NCI-H1930 (cell line): ENCODE data around the gene TAGLN.
"Not testable (repeated sequence)": the region's sequence is repeated elsewhere in the genome, so short reads cannot be mapped to it uniquely, and the experiment has no call there.

Experiments
- DNase-seq, 2 experiments: peaks; one replicate each; lab custom pipeline; 2025; lab: John Stamatoyannopoulos, UW

TAGLN gene

GRCh38 chr11:117180661-117181585 is 18.2 kb upstream of the TAGLN start:
- DNase-seq: peak; percentile 48 to 64

GRCh38 chr11:117181586-117182550 is 17.3 kb upstream of the TAGLN start:
- no peak for DNase-seq

- no peak for DNase-seq
Observed at GRCh38 chr11:117182551-117182935, 16.6 kb upstream of the TAGLN start.

GRCh38 chr11:117183178-117183577 is 16.0 kb upstream of the TAGLN start:
- not testable (repeated sequence) for DNase-seq

DNA sequence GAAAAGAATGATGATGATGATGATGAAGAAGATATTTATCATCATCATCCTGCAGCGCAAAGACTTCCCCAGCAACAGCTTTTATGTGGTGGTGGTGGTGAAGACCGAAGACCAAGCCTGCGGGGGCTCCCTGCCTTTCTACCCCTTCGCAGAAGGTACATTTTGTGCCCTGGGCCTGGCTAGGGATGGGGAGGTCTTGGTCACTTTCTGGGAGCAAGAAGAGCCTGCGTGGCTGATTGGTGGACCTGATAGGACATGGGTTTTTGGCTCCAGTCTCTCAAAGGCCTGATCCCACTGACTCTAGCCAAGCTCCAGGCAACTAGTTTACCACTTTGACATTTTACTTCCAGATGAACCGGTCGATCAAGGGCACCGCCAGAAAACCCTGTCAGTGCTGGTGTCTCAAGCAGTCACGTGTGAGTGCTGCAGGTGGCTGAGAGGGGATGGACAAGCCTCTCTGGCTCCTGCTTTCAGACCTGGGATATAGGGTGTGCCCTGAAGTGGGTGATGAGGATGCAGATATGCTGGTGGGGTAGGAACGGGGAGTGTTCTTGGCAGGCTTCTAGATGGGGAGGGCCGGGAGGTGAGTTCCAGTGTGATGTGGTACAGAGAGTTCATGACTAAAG is 15.3 kb upstream of the TAGLN start:
- no peak for DNase-seq

DNA sequence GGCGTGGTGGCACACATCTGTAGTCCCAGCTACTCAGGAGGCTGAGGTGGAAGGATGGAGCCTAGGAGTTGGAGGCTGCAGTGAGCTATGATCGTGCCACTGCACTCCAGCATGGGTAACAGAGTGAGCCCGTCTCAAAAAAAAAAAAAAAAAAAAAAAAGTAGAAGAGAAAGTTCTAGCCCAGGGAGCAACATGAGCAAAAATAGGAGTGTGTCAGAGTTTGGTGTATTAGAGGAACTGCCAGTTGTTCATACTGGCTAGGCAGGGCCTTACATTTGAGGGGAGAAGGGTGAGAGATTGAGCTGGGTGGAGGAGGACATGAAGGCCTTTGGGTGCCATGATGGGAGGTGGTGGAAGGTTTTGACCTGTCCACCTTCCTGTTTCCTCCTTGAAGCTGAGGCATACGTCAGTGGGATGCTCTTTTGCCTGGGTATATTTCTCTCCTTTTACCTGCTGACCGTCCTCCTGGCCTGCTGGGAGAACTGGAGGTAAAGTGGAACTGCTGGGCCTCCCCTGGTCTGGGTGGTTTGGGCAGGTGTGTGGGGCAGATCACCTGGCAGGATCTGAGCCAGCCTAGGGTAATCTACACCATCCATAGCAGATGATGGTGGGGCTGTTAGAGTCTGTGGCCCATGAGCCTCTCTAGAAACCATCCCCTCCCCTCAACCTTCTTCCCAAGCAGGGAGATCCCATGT is 13.3 kb upstream of the TAGLN start:
- DNase-seq: no peak

GRCh38 chr11:117186431-117186761 is 12.8 kb upstream of the TAGLN start:
- no peak for DNase-seq

- no peak for DNase-seq
Observed at GRCh38 chr11:117187007-117187406, 12.2 kb upstream of the TAGLN start.

DNA sequence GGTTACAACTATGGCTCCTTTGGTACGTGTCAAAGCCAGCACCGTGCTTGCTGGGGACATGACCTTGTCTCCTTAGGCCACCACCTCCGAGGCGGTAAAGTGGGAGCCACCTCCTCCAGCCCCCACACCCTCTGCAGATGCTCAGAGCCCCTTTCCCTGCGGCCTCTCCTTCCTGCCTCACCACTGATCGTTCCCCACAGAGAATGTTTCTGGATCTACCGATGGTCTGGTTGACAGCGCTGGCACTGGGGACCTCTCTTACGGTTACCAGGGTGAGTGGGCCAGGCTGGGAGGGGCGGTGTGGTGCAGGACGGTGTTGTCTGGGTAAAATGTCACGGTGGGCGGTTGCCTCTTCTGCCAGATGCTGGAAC is 11.8 kb upstream of the TAGLN start:
- no peak for DNase-seq

- DNase-seq: no peak
Observed at GRCh38 chr11:117187799-117188481, 11.2 kb upstream of the TAGLN start.

GRCh38 chr11:117188620-117189081 is 10.5 kb upstream of the TAGLN start:
- DNase-seq: no peak

- no peak for DNase-seq
Observed at GRCh38 chr11:117189191-117189940, 9.8 kb upstream of the TAGLN start.

- no peak for DNase-seq
Observed at GRCh38 chr11:117189941-117190544, 9.1 kb upstream of the TAGLN start.

- DNase-seq: no peak
Observed at GRCh38 chr11:117191680-117192400, 7.3 kb upstream of the TAGLN start.

- no peak for DNase-seq
Observed at GRCh38 chr11:117192401-117192875, 6.7 kb upstream of the TAGLN start.

DNA sequence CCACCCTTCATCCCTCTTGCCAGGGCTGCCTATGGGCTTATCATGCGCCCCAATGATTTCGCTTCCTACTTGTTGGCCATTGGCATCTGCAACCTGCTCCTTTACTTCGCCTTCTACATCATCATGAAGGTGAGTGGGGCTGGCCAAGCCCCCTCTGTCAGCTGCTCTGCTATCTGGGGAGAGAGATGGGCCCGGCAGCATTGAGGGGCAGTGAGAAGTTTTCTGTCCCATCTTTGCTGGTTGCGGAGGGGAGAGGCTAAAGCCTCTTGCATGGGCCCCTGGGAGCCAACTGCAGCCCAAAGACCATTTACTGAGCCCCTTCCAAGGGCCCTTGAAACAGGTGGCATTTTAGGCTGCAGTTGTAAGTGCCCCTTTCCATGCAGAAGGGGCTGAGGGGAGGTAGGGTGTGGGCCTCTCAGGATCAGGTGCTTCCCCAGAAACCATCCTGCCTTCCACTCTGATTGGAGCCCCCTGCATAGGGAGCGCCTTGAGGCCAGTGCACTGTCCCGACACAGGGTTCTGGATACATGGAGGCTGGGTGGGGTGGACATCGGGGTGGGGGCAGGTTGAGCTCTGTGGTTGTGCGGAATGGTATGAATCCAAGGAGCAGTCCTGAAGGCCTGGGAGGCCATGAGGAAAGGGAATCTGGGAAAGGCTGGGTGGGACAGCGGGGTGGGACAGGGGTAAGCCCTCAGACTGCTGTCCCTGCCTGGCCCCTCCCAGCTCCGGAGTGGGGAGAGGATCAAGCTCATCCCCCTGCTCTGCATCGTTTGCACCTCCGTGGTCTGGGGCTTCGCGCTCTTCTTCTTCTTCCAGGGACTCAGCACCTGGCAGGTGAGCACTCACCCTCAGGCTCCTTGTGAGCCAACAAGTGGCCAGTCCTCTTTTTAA is 5.8 kb upstream of the TAGLN start:
- DNase-seq: no peak

DNA sequence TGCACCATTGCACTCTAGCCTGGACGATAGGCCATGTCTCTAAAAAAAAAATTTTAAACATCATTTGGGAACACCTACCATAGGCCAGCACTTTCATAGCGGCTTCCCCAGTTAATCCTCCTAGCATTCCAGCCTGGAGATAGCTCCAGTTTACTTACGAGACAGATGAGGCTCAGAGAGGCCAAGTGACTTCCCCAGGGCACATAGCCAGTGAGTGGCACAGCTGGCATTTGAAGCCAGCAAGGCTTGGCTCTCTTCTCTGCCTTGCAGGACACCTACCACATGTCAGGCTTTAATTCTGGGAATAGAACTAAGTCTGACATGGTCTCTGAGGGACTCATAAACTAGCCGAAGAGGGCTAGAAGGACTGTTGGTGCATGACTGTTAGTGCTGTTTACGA is 4.9 kb upstream of the TAGLN start:
- no peak for DNase-seq

GRCh38 chr11:117195258-117195657 is 3.9 kb upstream of the TAGLN start:
- DNase-seq: no peak
